ENCODE data around the gene SPATA20.

SPATA20 gene

GRCh38 chr17:50559674-50560184 lies 12.8 kb downstream of the SPATA20 start:
- DNase-seq (ENCODE audit: low read depth): no peak

GRCh38 chr17:50560185-50560824 lies 13.3 kb downstream of the SPATA20 start, which contains the start of gene CACNA1G:
CACNA1G (plus strand) TSS chr17:50560715; CDS start chr17:50561460, 745 bp downstream.
- peak; percentile 73 for DNase-seq (ENCODE audit: low read depth)

GRCh38 chr17:50560931-50561745 lies 14.2 kb downstream of the SPATA20 start:
- no peak for DNase-seq (ENCODE audit: low read depth)

- no peak for DNase-seq (ENCODE audit: low read depth)
These were observed 14.8 kb downstream of the SPATA20 start for GRCh38 chr17:50561746-50562141.

GRCh38 chr17:50562242-50563091 lies 15.5 kb downstream of the SPATA20 start:
- no peak for DNase-seq (ENCODE audit: low read depth)

GRCh38 chr17:50563092-50563511 lies 16.1 kb downstream of the SPATA20 start:
- no peak for DNase-seq (ENCODE audit: low read depth)

GRCh38 chr17:50564916-50565315 lies 17.9 kb downstream of the SPATA20 start:
- DNase-seq (ENCODE audit: low read depth): no peak

GRCh38 chr17:50565402-50566350 lies 18.7 kb downstream of the SPATA20 start:
- no peak for DNase-seq (ENCODE audit: low read depth)

GRCh38 chr17:50566886-50567285 lies 19.9 kb downstream of the SPATA20 start:
- no peak for DNase-seq (ENCODE audit: low read depth)

GRCh38 chr17:50568659-50569058 lies 21.7 kb downstream of the SPATA20 start:
- no peak for DNase-seq (ENCODE audit: low read depth)

GRCh38 chr17:50569592-50569991 lies 22.6 kb downstream of the SPATA20 start:
- DNase-seq (ENCODE audit: low read depth): no peak

GRCh38 chr17:50570032-50570431 lies 23.1 kb downstream of the SPATA20 start:
- no peak for DNase-seq (ENCODE audit: low read depth)

GRCh38 chr17:50570528-50570927 lies 23.6 kb downstream of the SPATA20 start:
- no peak for DNase-seq (ENCODE audit: low read depth)

GRCh38 chr17:50571681-50572080 lies 24.7 kb downstream of the SPATA20 start:
- DNase-seq (ENCODE audit: low read depth): no peak

GRCh38 chr17:50572541-50572940 lies 25.6 kb downstream of the SPATA20 start:
- no peak for DNase-seq (ENCODE audit: low read depth)

- no peak for DNase-seq (ENCODE audit: low read depth)
These were observed 27.1 kb downstream of the SPATA20 start for GRCh38 chr17:50573866-50574611.

- DNase-seq (ENCODE audit: low read depth): no peak
These were observed 28.7 kb downstream of the SPATA20 start for GRCh38 chr17:50575581-50576210.

GRCh38 chr17:50576864-50577263 lies 29.9 kb downstream of the SPATA20 start:
- no peak for DNase-seq (ENCODE audit: low read depth)

GRCh38 chr17:50577451-50577954 lies 30.5 kb downstream of the SPATA20 start:
- DNase-seq (ENCODE audit: low read depth): no peak

- no peak for DNase-seq (ENCODE audit: low read depth)
These were observed 31.2 kb downstream of the SPATA20 start for GRCh38 chr17:50578173-50578572.
